Muscle layer of colon (tissue), 2 donors: ENCODE data around the gene FAM83D.

Experiments
- H3K27ac ChIP-seq: one replicate; pipeline ENCODE4 v1.7.0; 2013; ENCODE audit warnings: low read depth, mild to moderate bottlenecking, low read length, moderate library complexity
- H3K27me3 ChIP-seq, 2 donors: one replicate each; pipeline ENCODE4 v1.7.0; 2013; ENCODE audit warnings: low read length in 2 of 2, mild to moderate bottlenecking in 2 of 2; ENCODE audit not compliant: insufficient read depth in 2 of 2, control insufficient read depth in 1 of 2
- H3K36me3 ChIP-seq: one replicate; pipeline ENCODE4 v1.7.0; 2013; ENCODE audit warnings: mild to moderate bottlenecking, low read length; ENCODE audit not compliant: insufficient read depth
- H3K4me1 ChIP-seq: one replicate; pipeline ENCODE4 v1.7.0; 2013; ENCODE audit warnings: mild to moderate bottlenecking, low read length; ENCODE audit not compliant: insufficient read depth
- H3K4me3 ChIP-seq, 2 donors: one replicate each; pipeline ENCODE4 v1.7.0; 2013; ENCODE audit warnings: low read length in 2 of 2, low read depth in 1 of 2, mild to moderate bottlenecking in 1 of 2, moderate library complexity in 1 of 2
- H3K9ac ChIP-seq: one replicate; pipeline ENCODE4 v1.7.0; 2013; ENCODE audit warnings: low read length
- H3K9me3 ChIP-seq: one replicate; pipeline ENCODE4 v1.7.0; 2013; ENCODE audit warnings: mild to moderate bottlenecking, low read length
- donor health status: abdominal sarcoma.
- donor health status: Adenocarcinoma of cecum.

The FAM83D gene

DNA sequence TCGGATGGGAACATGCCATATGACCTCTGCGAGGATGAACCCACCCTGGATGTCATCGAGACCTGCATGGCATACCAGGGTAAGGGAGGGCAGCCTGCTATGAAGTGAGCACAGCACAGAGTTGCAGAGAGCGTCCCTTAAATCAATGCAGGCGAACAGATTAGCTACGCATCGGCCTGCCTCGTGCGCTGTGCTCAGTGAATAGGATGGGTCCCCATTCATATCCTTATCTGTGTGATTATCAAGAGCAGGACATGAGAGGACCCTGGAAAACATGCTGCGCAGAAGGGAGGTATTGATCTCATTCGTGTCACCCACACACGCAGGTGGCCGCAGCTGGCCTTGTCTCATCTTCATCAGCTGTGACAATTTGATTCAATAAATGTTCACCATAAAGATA, 25.6 kb upstream of the FAM83D start:
- H3K27ac ChIP-seq: no peak overlapping the region
- H3K9ac ChIP-seq: no peak overlapping the region
- no peaks in the 10 kb centered on the region for H3K4me1 ChIP-seq
- no peaks in the 10 kb centered on the region for H3K36me3 ChIP-seq
- H3K27me3 ChIP-seq: no peaks in the 10 kb centered on the region
- no peak overlapping the region for H3K4me3 ChIP-seq
- peaks cover 6% of the 10 kb centered on the region for H3K9me3 ChIP-seq

DNA sequence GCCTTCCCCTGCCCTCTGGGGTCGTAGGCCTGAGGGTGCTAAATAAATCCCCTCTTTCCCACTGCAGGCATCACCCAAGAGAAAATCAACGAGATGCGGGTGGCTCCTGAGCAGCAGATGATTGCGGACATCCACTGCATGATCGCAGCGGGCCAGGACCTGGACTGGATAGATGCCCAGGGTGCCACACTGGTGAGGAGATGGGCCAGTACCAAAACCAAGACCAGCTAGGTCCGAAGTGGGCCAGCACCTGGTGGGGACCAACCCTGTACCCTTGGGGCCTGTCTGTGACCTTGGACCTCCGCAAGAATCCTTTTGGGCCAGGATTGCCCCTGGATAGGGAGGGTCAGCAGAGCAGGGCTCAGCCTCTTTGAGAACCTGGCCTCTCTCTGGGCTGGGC, 23.6 kb upstream of the FAM83D start:
- H3K4me3 ChIP-seq: no peak overlapping the region
- H3K27me3 ChIP-seq: no peaks in the 10 kb centered on the region
- H3K27ac ChIP-seq: no peak overlapping the region
- no peaks in the 10 kb centered on the region for H3K4me1 ChIP-seq
- peaks cover 6% of the 10 kb centered on the region for H3K9me3 ChIP-seq
- H3K9ac ChIP-seq: no peak overlapping the region
- no peaks in the 10 kb centered on the region for H3K36me3 ChIP-seq

DNA sequence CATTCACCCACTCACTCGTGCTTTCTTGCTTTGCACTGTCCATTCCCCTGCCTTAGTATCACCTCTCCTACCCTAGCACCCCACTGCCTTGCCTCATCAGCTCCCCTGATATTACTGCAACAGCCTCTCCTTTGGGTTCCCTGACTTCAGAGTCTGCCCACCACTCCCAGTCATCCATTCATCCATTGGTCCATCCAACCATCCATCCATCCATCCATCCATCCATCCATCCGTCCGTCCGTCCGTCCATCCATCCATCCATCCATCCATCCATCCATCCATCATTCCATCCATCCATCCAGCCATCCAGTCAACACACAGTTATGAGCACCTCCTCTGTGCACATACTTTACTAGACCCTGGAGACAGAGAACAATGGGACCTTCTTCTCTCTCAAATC, 22.9 kb upstream of the FAM83D start:
- Histone ChIP-seq H3K9me3 (peaks cover 6% of the 10 kb centered on the region), H3K9ac (no peak overlapping the region), H3K4me1 (no peaks in the 10 kb centered on the region), H3K27me3 (no peaks in the 10 kb centered on the region), H3K36me3 (no peaks in the 10 kb centered on the region), H3K27ac (no peak overlapping the region), H3K4me3 (no peak overlapping the region)

DNA sequence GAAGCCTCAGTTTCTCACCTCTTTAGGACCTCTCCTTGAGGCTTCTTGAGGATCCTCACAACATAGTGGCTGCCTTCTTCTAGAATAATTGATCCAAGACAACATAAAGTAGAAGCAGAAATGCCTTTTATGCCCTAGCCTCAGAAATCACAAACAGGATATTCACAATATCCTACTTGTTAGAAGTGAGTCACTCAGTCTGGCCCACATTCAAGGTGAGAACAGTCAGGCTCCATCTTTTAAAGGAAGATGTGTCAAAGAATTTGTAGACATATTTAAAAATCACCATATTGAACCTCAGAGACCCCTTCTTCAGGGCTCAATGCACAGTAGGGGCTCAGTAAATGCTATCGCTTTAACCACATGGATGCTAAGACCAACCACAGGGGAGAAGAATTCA, 20.8 kb upstream of the FAM83D start:
- peaks cover 6% of the 10 kb centered on the region for H3K9me3 ChIP-seq
- no peak overlapping the region for H3K27ac ChIP-seq
- no peaks in the 10 kb centered on the region for H3K4me1 ChIP-seq
- no peak overlapping the region for H3K4me3 ChIP-seq
- no peaks in the 10 kb centered on the region for H3K36me3 ChIP-seq
- no peaks in the 10 kb centered on the region for H3K27me3 ChIP-seq
- H3K9ac ChIP-seq: no peak overlapping the region

DNA sequence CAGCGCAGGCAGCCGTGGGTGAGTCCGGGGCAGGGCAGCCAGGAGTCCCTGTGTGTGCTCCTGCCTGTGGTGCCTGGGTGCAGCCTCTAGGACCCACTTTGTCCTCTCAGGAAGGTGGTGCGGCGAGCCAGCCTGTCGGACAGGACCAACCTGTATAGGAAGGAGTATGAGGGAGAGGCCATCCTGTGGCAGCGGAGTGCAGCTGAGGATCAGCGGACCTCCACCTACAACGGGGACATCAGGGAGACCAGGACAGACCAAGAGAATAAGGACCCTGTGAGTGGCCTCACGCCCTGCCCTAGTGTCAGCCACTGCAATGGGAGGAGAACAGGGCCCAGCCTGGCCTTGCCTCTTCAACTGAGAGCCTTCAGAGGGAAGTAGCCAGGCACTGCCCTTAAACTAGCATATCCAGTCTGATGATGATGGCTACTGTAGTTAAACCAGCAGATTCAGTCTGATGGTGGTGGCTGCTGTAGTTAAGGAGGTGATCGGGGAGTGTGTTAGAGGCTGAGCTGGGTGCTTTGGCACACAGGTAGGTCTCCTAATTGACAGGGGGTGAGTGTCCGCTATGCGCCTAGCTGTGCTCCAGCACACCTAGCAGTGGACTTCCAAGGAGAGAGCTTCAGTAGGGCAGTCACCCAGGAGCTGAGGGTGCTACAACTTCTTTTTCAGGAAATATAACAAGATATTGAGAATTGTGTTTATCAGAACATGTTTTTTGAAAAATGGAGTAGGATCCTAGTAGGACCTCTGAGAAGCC, 18.1 kb upstream of the FAM83D start:
- H3K9me3 ChIP-seq: peaks cover 6% of the 10 kb centered on the region
- no peak overlapping the region for H3K27ac ChIP-seq
- no peaks in the 10 kb centered on the region for H3K36me3 ChIP-seq
- no peak overlapping the region for H3K9ac ChIP-seq
- H3K4me1 ChIP-seq: no peaks in the 10 kb centered on the region
- no peak overlapping the region for H3K4me3 ChIP-seq
- H3K27me3 ChIP-seq: no peaks in the 10 kb centered on the region

DNA sequence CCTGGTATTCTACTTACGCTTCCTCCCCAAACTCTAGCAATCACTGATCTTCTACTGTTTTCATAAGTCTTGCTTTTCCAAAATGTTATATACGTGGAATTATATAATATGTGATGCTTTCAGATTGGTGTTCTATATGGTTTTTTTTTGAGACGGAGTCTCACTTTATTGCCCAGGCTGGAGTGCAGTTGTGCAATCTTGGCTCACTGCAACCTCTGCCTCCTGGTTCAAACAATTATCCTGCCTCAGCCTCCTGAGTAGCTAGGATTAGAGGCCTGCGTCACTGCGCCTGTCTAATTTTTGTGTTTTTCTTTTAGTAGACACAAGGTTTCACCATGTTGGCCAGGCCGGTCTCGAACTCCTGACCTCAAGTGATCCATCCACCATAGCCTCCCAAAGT, 10.9 kb upstream of the FAM83D start:
- Histone ChIP-seq H3K36me3 (no peaks in the 10 kb centered on the region), H3K4me1 (no peaks in the 10 kb centered on the region), H3K9me3 (no peaks in the 10 kb centered on the region), H3K9ac (no peak overlapping the region), H3K4me3 (no peak overlapping the region), H3K27ac (no peak overlapping the region), H3K27me3 (no peaks in the 10 kb centered on the region)

DNA sequence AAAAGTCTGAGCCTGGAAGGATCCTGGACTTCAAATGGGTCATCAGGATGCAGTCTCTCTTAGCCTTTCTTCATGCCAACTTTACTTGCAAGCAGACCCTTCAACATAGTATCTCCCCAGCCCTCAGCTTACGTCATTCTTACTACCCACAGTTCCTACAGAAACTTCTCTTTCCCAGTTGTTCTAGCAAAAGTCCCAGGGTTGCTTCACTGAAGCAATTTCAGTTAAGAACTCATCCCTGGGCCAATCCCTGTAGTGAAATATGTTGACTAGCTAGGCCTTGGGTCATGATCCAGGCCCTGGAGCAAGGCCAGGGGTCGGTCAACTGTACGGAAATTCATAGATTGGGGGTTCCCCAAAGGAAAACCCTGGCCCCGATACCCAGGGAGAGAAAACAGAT, 8.6 kb upstream of the FAM83D start:
- H3K27me3 ChIP-seq: no peaks in the 10 kb centered on the region
- no peaks in the 10 kb centered on the region for H3K9me3 ChIP-seq
- H3K27ac ChIP-seq: no peak overlapping the region
- no peak overlapping the region for H3K9ac ChIP-seq
- no peaks in the 10 kb centered on the region for H3K36me3 ChIP-seq
- no peak overlapping the region for H3K4me3 ChIP-seq
- no peaks in the 10 kb centered on the region for H3K4me1 ChIP-seq

DNA sequence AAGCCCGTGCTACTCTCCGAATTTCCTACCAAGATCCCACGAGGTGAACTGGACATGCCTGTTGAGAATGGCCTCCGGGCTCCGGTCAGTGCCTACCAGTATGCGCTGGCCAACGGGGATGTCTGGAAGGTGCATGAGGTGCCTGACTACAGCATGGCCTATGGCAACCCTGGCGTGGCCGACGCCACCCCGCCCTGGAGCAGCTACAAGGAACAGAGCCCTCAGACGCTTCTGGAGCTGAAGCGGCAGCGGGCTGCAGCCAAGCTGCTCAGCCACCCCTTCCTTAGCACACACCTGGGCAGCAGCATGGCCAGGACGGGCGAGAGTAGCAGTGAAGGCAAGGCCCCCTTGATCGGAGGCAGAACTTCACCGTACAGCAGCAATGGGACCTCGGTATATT, 8.0 kb upstream of the FAM83D start:
- Histone ChIP-seq H3K4me3 (no peak overlapping the region), H3K27ac (no peak overlapping the region), H3K27me3 (no peaks in the 10 kb centered on the region), H3K36me3 (no peaks in the 10 kb centered on the region), H3K4me1 (no peaks in the 10 kb centered on the region), H3K9me3 (no peaks in the 10 kb centered on the region), H3K9ac (no peak overlapping the region)

DNA sequence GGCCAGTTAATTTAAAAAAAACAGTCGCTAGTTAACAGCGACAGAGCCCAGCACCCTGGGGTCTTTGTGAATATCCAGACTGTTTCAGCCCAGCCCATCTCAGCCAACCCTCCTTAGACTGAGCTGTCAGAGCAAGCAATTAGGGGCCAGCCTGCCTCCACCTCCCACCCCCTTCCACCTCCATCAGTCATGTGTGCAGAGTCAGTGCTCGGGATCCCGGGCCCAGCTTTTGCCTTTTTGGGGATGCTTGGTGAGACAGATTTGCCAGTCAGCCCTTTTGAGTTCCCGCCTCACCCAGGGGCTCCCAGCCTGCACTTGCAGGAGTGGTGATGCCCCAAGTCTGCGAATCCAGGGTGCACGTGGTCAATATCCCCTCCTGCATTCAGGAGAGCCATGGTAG, 6.5 kb upstream of the FAM83D start:
- no peaks in the 10 kb centered on the region for H3K4me1 ChIP-seq
- no peaks in the 10 kb centered on the region for H3K36me3 ChIP-seq
- H3K9ac ChIP-seq: no peak overlapping the region
- no peak overlapping the region for H3K4me3 ChIP-seq
- no peaks in the 10 kb centered on the region for H3K9me3 ChIP-seq
- H3K27ac ChIP-seq: no peak overlapping the region
- no peaks in the 10 kb centered on the region for H3K27me3 ChIP-seq

DNA sequence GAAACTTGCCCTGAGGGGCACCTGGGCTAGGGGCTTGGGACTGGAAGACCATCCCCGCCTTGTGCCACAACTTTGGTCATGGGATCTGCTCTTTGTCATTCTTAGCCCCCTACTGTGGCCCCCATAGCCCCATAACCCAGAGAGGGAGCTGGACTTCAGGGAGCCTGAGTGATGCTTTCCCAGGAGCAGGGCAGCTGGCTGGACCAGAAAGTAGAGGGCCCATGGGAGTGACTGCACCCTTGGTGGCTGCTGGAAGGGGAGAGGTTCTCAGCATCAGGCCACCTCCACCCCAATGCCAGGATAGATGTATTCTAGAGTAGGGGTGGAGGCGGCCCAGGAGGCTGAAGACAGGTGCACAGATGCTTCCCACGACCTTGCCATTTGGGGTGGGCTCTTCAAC, 5.8 kb upstream of the FAM83D start:
- Histone ChIP-seq H3K27me3 (no peaks in the 10 kb centered on the region), H3K9ac (no peak overlapping the region), H3K36me3 (no peaks in the 10 kb centered on the region), H3K4me1 (no peaks in the 10 kb centered on the region), H3K27ac (no peak overlapping the region), H3K9me3 (no peaks in the 10 kb centered on the region), H3K4me3 (no peak overlapping the region)

DNA sequence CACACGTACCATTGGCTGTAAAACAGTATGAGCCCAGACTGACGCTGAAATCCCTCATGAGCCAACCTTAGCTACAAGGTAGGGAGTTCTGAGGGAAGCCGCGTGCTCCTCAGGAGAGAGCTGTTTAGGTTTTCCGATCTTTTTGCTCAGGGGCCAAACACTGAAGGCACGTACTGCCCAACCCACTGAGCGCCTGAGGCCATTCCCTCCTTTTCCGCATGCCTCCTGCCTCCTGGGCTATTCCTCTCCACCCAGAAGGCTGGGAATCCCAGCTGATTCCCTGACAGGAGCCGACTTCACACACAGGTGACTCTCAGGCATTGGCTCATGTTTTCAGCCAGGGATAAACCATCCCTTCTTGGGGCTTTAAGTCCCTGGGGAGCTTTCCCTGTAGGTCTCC, 5.4 kb upstream of the FAM83D start:
- no peaks in the 10 kb centered on the region for H3K4me1 ChIP-seq
- H3K27me3 ChIP-seq: no peaks in the 10 kb centered on the region
- no peak overlapping the region for H3K9ac ChIP-seq
- H3K4me3 ChIP-seq: no peak overlapping the region
- no peaks in the 10 kb centered on the region for H3K36me3 ChIP-seq
- no peaks in the 10 kb centered on the region for H3K9me3 ChIP-seq
- no peak overlapping the region for H3K27ac ChIP-seq

DNA sequence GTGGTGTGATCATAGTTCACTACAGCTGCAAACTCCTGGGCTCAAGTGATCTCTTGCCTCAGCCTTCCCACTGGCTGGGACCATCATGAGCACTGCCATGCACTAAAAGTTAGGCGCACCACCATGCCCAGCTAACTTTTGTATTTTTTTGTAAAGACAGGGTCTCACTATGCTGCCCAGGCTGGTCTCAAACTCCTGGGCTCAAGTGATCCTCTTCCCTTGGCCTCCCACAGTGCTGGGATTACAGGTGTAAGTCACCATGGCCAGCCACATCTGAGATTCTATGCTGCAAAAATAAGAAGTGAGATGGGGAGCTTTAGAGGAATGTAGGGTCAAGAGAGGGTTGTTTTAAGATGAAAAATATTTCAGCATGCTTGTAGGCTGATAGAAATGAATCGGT, 1.5 kb upstream of the FAM83D start:
- Histone ChIP-seq H3K36me3 (no peaks in the 10 kb centered on the region), H3K27ac (no peak overlapping the region), H3K4me1 (peaks cover 5% of the 10 kb centered on the region), H3K27me3 (no peaks in the 10 kb centered on the region), H3K9ac (no peak overlapping the region), H3K9me3 (no peaks in the 10 kb centered on the region), H3K4me3 (no peak overlapping the region)
